Measurements from ENCODE around the gene ACOX3. TPM values are rescaled to one million over a fixed set of nuclear protein-coding genes. Genes with fewer than 3 reads are reported as not detected.

The ACOX3 gene
- total RNA-seq, 1 donor from 2014 or later = 21.6 TPM

GRCh38 chr4:8393593-8394038 is 46.9 kb downstream of the ACOX3 start:
- Histone ChIP-seq H3K36me3 (peaks cover 42% of the 10 kb centered on the region), H3K9me3 (no peaks in the 10 kb centered on the region), H3K27ac (peak overlapping the region; percentile 49), H3K27me3 (no peaks in the 10 kb centered on the region), H3K4me3 (no peak overlapping the region), H3K4me1 (peaks cover 17% of the 10 kb centered on the region)
- ATAC-seq = peak; percentile 75
- no peak for DNase-seq
- TF ChIP-seq, protein P1, sequence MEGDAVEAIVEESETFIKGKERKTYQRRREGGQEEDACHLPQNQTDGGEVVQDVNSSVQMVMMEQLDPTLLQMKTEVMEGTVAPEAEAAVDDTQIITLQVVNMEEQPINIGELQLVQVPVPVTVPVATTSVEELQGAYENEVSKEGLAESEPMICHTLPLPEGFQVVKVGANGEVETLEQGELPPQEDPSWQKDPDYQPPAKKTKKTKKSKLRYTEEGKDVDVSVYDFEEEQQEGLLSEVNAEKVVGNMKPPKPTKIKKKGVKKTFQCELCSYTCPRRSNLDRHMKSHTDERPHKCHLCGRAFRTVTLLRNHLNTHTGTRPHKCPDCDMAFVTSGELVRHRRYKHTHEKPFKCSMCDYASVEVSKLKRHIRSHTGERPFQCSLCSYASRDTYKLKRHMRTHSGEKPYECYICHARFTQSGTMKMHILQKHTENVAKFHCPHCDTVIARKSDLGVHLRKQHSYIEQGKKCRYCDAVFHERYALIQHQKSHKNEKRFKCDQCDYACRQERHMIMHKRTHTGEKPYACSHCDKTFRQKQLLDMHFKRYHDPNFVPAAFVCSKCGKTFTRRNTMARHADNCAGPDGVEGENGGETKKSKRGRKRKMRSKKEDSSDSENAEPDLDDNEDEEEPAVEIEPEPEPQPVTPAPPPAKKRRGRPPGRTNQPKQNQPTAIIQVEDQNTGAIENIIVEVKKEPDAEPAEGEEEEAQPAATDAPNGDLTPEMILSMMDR (IDR thresholded peaks at IDR 0.05) = no peak
- intact Hi-C loops (cut with DNase I) = no loop called here

- no peaks in the 10 kb centered on the region for H3K27me3 ChIP-seq
- DNase-seq (no peak), ATAC-seq (no peak)
- no peaks in the 10 kb centered on the region for H3K9me3 ChIP-seq
- intact Hi-C loops (cut with DNase I) = no loop called here
- no peak overlapping the region for H3K4me3 ChIP-seq
- peaks cover 17% of the 10 kb centered on the region for H3K4me1 ChIP-seq
- H3K36me3 ChIP-seq = peaks cover 47% of the 10 kb centered on the region
- TF ChIP-seq, protein P1 (IDR thresholded peaks at IDR 0.05) = no peak
- peak overlapping the region; percentile 11 for H3K27ac ChIP-seq
These were observed 47.8 kb downstream of the ACOX3 start for GRCh38 chr4:8392591-8393190.

GRCh38 chr4:8391972-8392371 is 48.6 kb downstream of the ACOX3 start:
- no peak overlapping the region for H3K4me3 ChIP-seq
- no peak for DNase-seq
- H3K27me3 ChIP-seq = no peaks in the 10 kb centered on the region
- H3K9me3 ChIP-seq = no peaks in the 10 kb centered on the region
- intact Hi-C loops (cut with DNase I) = no loop called here
- TF ChIP-seq, protein P1 (IDR thresholded peaks at IDR 0.05) = no peak
- peak; percentile 24 for ATAC-seq
- peaks cover 54% of the 10 kb centered on the region for H3K36me3 ChIP-seq
- H3K27ac ChIP-seq = no peak overlapping the region
- peaks cover 17% of the 10 kb centered on the region for H3K4me1 ChIP-seq

DNA sequence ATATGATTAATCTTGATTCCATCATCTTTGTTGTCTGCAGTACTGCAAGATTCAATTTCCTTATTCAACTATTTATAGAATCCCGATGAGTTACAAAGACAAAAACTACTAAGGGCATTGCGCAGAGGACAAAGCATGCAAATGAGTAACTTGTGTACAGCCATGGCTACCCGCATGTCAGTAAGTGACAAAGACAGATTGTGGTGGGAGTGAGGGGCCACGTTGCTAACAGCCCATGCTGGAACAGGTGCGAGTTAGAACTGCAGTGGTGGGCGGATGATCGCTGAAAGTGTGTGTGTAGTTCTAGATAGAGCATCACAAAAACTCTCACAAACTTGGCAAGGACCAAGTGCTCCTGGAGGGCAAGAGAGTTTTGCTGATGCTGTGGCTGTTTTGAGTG is 49.5 kb downstream of the ACOX3 start:
- ATAC-seq = no peak
- H3K27ac ChIP-seq = no peak overlapping the region
- H3K27me3 ChIP-seq = no peaks in the 10 kb centered on the region
- intact Hi-C loops (cut with DNase I) = no loop called here
- H3K4me3 ChIP-seq = no peak overlapping the region
- H3K36me3 ChIP-seq = peaks cover 56% of the 10 kb centered on the region
- no peak for DNase-seq
- TF ChIP-seq, protein P1 (IDR thresholded peaks at IDR 0.05) = no peak
- H3K4me1 ChIP-seq = peaks cover 17% of the 10 kb centered on the region
- no peaks in the 10 kb centered on the region for H3K9me3 ChIP-seq

DNA sequence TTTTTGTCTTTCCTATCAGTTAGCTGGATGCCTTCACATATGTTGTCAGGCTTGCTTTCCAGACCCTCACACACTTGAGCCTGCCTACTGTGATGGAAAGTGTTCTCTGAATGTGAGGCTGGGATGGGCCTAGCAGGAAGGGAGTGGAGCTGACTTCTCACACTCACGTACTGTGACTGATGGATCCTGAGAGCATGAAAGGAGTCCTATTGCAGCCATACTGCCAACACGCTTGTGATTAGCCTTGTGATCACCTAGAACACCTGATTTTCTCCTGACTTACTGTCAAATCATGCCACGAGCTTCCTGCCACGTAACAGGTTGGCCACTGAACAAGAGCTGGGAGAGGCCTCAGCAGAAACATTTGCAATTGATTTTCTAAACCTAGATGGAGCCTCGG is 49.9 kb downstream of the ACOX3 start:
- intact Hi-C loops (cut with DNase I) = no loop called here
- no peaks in the 10 kb centered on the region for H3K9me3 ChIP-seq
- DNase-seq = no peak
- H3K36me3 ChIP-seq = peaks cover 52% of the 10 kb centered on the region
- H3K4me3 ChIP-seq = no peak overlapping the region
- no peak for ATAC-seq
- TF ChIP-seq, protein P1 (IDR thresholded peaks at IDR 0.05) = no peak
- H3K27ac ChIP-seq = no peak overlapping the region
- H3K27me3 ChIP-seq = no peaks in the 10 kb centered on the region
- peaks cover 17% of the 10 kb centered on the region for H3K4me1 ChIP-seq

DNA sequence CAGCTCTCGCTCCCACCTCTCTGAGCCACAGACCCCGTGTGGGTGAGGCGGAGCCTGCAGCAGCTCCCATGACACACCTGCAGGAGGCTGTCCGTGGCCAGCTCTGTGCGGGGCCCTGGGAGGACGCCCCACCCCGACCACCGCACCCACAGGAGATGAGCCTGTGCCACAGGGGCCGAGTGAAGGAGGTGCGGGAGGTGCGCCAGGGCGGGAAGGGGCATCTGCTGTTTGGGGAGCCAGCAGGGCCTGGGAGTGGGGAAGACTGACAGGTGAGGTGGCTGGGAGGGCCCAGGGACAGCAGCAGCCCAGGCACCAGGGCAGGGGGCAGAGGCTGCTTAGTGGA is 52.0 kb downstream of the ACOX3 start:
- intact Hi-C loops (cut with DNase I) = no loop called here
- TF ChIP-seq, protein P1 (IDR thresholded peaks at IDR 0.05) = no peak
- Histone ChIP-seq H3K27ac (no peak overlapping the region), H3K9me3 (no peaks in the 10 kb centered on the region), H3K27me3 (no peaks in the 10 kb centered on the region), H3K36me3 (peaks cover 48% of the 10 kb centered on the region), H3K4me3 (no peak overlapping the region), H3K4me1 (peaks cover 8% of the 10 kb centered on the region)
- ATAC-seq (no peak), DNase-seq (no peak)

Data from upper lobe of right lung (tissue), 1 donor.